B cell (primary cell): ENCODE data around the gene TMEM201. TPM values are rescaled to one million over a fixed set of nuclear protein-coding genes. Genes with fewer than 3 reads are reported as not detected.
A peak's percentile ranks its signal among the peaks of the same experiment; 100 is the strongest.

ENCODE experiments used
- ATAC-seq: fragments of 200-7000 bp; cut with Tn5 transposase; one replicate; pipeline ENCODE4 v1.10.0; 2021; ENCODE audit warnings: low read depth, mild to moderate bottlenecking, moderate number of reproducible peaks, moderate library complexity
- CTCF ChIA-PET: fragments of 350-600 bp; sonication (Branson Sonifier 250); formaldehyde crosslinking; loops from one replicate; lab custom pipeline; 2021; ENCODE audit warnings: antibody characterized with exemption, inconsistent platforms; lab: Charles Lee
- POLR2A ChIA-PET: fragments of 350-600 bp; sonication (Branson Sonifier 250); formaldehyde crosslinking; loops from one replicate; lab custom pipeline; 2021; ENCODE audit warnings: antibody characterized with exemption; lab: Charles Lee
- DNase-seq: peaks from one replicate; pipeline ENCODE4 v3.0.0; 2013
- H2AFZ ChIP-seq: 2 replicates; pipeline ENCODE4 v1.6.1; 2012; ENCODE audit warnings: mild to moderate bottlenecking, low read depth, low read length; ENCODE audit not compliant: insufficient read depth, poor library complexity, severe bottlenecking
- H3K27ac ChIP-seq, 2 donors: 1 replicate in 1 of 2; 2 replicates in 1 of 2; pipeline ENCODE4 v1.5.1; 2012 to 2013; ENCODE audit warnings: low read length in 2 of 2, mild to moderate bottlenecking in 2 of 2, moderate library complexity in 1 of 2
- H3K27me3 ChIP-seq, 4 experiments: fragments of 200-600 bp in 1 of 4; sonication (generic) in 1 of 4; replicated peaks in 1 of 4; 1 replicate in 2 of 4; 2 replicates in 2 of 4; pipeline versions ENCODE4 v1.6.1 to v1.7.0; 2013 to 2016; ENCODE audit warnings: low read length in 3 of 4, mild to moderate bottlenecking in 2 of 4, mixed read lengths in 1 of 4, moderate library complexity in 1 of 4; ENCODE audit not compliant: insufficient read depth in 4 of 4, control insufficient read depth in 3 of 4; ENCODE audit errors: control extremely low read depth in 1 of 4
- H3K36me3 ChIP-seq, 2 experiments: replicated peaks in 1 of 2; 1 replicate in 1 of 2; 2 replicates in 1 of 2; pipeline versions ENCODE4 v1.6.1 to v1.7.1; 2013; ENCODE audit warnings: low read length in 1 of 2; ENCODE audit not compliant: insufficient read depth in 2 of 2, control insufficient read depth in 1 of 2; ENCODE audit errors: control extremely low read depth in 1 of 2, extremely low read depth in 1 of 2
- H3K4me1 ChIP-seq, 2 donors: fragments of 200-600 bp in 1 of 2; sonication (generic) in 1 of 2; 1 replicate in 1 of 2; 2 replicates in 1 of 2; pipeline versions ENCODE4 v1.5.1 to v1.6.1; 2013 to 2017; ENCODE audit warnings: low read length in 2 of 2; ENCODE audit not compliant: control insufficient read depth in 2 of 2, insufficient read depth in 2 of 2
- H3K4me2 ChIP-seq: replicated peaks from 2 replicates; pipeline ENCODE3; 2012; ENCODE audit warnings: mild to moderate bottlenecking, low read depth, low read length; ENCODE audit not compliant: poor library complexity, severe bottlenecking
- H3K4me3 ChIP-seq, 5 experiments: fragments of 200-600 bp in 1 of 5; sonication (generic) in 1 of 5; 1 replicate in 3 of 5; 2 replicates in 2 of 5; pipeline versions ENCODE4 v1.5.1 to v1.7.0; 2011 to 2016; ENCODE audit warnings: low read length in 4 of 5, mild to moderate bottlenecking in 4 of 5, low read depth in 2 of 5, control low read depth in 1 of 5, moderate library complexity in 1 of 5; ENCODE audit not compliant: insufficient read depth in 1 of 5; ENCODE audit errors: control extremely low read depth in 1 of 5, extremely low read depth in 1 of 5
- H3K79me2 ChIP-seq: fragments of 200-600 bp; sonication (generic); one replicate; pipeline ENCODE4 v1.6.0; 2016; ENCODE audit warnings: low read length; ENCODE audit not compliant: control insufficient read depth, insufficient read depth
- H3K9ac ChIP-seq: fragments of 200-600 bp; sonication (generic); 2 replicates; pipeline ENCODE4 v1.6.1; 2017; ENCODE audit warnings: mild to moderate bottlenecking, low read length, moderate library complexity
- H3K9me3 ChIP-seq, 3 donors: one replicate each; pipeline versions ENCODE4 v1.6.1 to v1.7.1; 2013; ENCODE audit warnings: low read length in 2 of 3; ENCODE audit not compliant: control insufficient read depth in 2 of 3, insufficient read depth in 1 of 3; ENCODE audit errors: control extremely low read depth in 1 of 3
- H4K20me1 ChIP-seq: 2 replicates; pipeline ENCODE4 v1.6.0; 2012; ENCODE audit warnings: mild to moderate bottlenecking, low read length; ENCODE audit not compliant: insufficient read depth, control insufficient read depth, poor library complexity, severe bottlenecking
- H3K27ac Mint-ChIP-seq: one replicate; pipeline ENCODE4 v1.8.0; 2021; ENCODE audit warnings: mixed read lengths
- H3K27me3 Mint-ChIP-seq: one replicate; pipeline ENCODE4 v1.8.0; 2021; ENCODE audit warnings: mixed read lengths
- H3K4me1 Mint-ChIP-seq: one replicate; pipeline ENCODE4 v1.8.0; 2021; ENCODE audit warnings: mixed read lengths
- H3K4me3 Mint-ChIP-seq: one replicate; pipeline ENCODE4 v1.8.0; 2021; ENCODE audit warnings: mixed read lengths
- H3K9me3 Mint-ChIP-seq: one replicate; pipeline ENCODE4 v1.8.0; 2022; ENCODE audit warnings: mixed read lengths; ENCODE audit not compliant: insufficient read depth
- CTCF ChIP-seq: fragments of 200-600 bp; IDR thresholded peaks from one replicate; pipeline ENCODE4 v1.8.0; 2022; ENCODE audit warnings: antibody characterized with exemption, mild to moderate bottlenecking
- EZH2 ChIP-seq: IDR thresholded peaks from 2 replicates; pipeline ENCODE4 v1.6.1; 2012; ENCODE audit warnings: borderline replicate concordance, low read depth, mild to moderate bottlenecking, moderate library complexity, low read length; ENCODE audit not compliant: insufficient read depth, poor library complexity, severe bottlenecking
- WGBS: methylation state at CpG from one replicate; pipeline ENCODE4 v1.1.5; 2013; ENCODE audit warnings: missing lambda C conversion rate; ENCODE audit not compliant: insufficient coverage; 5-methylcytosine and 5-hydroxymethylcytosine counted together
- intact Hi-C: fragments of 100-400 bp; cut with micrococcal nuclease; formaldehyde crosslinking; loops from one replicate; pipeline ENCODE4 v1.10.0; 2022
- polyA plus RNA-seq: library from polyadenylated mRNA; depleted of rRNA; stranded (reverse); fragments of >200 nt; gene quantifications from 2 replicates; pipeline ENCODE4 v1.2.3, GENCODE V29; 2012
- total RNA-seq, 2 donors: library from RNA; stranded (reverse); fragments of 120-200 nt in 1 of 2; gene quantifications; 1 replicate in 1 of 2; 2 replicates in 1 of 2; pipeline versions ENCODE4 v1.2.3 to v1.2.4, GENCODE V29; 2013 to 2022

The TMEM201 gene
- total and polyA plus RNA-seq, 2 donors (not counting 1 experiment from before 2014, with no cell fraction given): 6.5 to 9.1 TPM

- H3K27me3 Mint-ChIP-seq: no peaks in the 10 kb centered on the region
- peak overlapping the region; percentile 46 for H3K27ac Mint-ChIP-seq
- Histone ChIP-seq H3K79me2 (peaks cover 80% of the 10 kb centered on the region), H3K27ac (peak overlapping the region in 1 of 2 donors; percentile 59), H3K27me3 (no peaks in the 10 kb centered on the region), H4K20me1 (no peaks in the 10 kb centered on the region), H3K4me1 (peaks cover 9 to 32% of the 10 kb centered on the region in 2 donors), H3K9me3 (peaks cover 0 to 8% (median 0%) of the 10 kb centered on the region in 3 donors), H3K4me2 (no peak overlapping the region), H3K36me3 (peaks cover 0 to 20% of the 10 kb centered on the region in 2 experiments), H3K9ac (no peak overlapping the region), H3K4me3 (no peak overlapping the region), H2AFZ (no peak overlapping the region)
- POLR2A ChIA-PET: no interaction called here
- DNase-seq: no peak
- TF ChIP-seq EZH2 (no peak), CTCF (no peak)
- ATAC-seq: no peak
- WGBS: 100% methylated on average over 2 of the region's 6 CpGs
- CTCF ChIA-PET: no interaction called here
- no peaks in the 10 kb centered on the region for H3K9me3 Mint-ChIP-seq
- H3K4me1 Mint-ChIP-seq: peaks cover 50% of the 10 kb centered on the region
- H3K4me3 Mint-ChIP-seq: no peak overlapping the region
- intact Hi-C loops: no loop called here
Measured at GRCh38 chr1:9633493-9633892, 44.8 kb downstream of the TMEM201 start.

GRCh38 chr1:9634582-9634981 lies 45.9 kb downstream of the TMEM201 start:
- no peak overlapping the region for H3K4me3 ChIP-seq
- Mint-ChIP-seq H3K4me3 (no peak overlapping the region), H3K4me1 (peaks cover 49% of the 10 kb centered on the region), H3K27ac (peak overlapping the region; percentile 26), H3K9me3 (no peaks in the 10 kb centered on the region), H3K27me3 (no peaks in the 10 kb centered on the region)
- ATAC-seq: no peak
- H3K36me3 ChIP-seq: peaks cover 0 to 20% of the 10 kb centered on the region in 2 experiments
- H3K9me3 ChIP-seq: peaks cover 0 to 9% (median 0%) of the 10 kb centered on the region in 3 donors
- no peak overlapping the region for H3K4me2 ChIP-seq
- ChIA-PET POLR2A (no interaction called here), CTCF (interaction anchor here (0.9 to 1.1 kb wide), 2 partner anchors 9 to 30 kb away, joined by 3 to 4 read pairs; no protein-coding TSS in a partner anchor)
- H2AFZ ChIP-seq: no peak overlapping the region
- DNase-seq: no peak
- no peak overlapping the region for H3K27ac ChIP-seq
- no peaks in the 10 kb centered on the region for H4K20me1 ChIP-seq
- WGBS: 90% methylated on average over 1 of the region's 2 CpGs
- H3K4me1 ChIP-seq: peaks cover 15 to 32% of the 10 kb centered on the region in 2 donors
- H3K9ac ChIP-seq: no peak overlapping the region
- intact Hi-C loops: no loop called here
- no peaks in the 10 kb centered on the region for H3K27me3 ChIP-seq
- TF ChIP-seq CTCF (no peak), EZH2 (no peak)
- peaks cover 84% of the 10 kb centered on the region for H3K79me2 ChIP-seq
